Skeletal muscle tissue (tissue), 4 donors: ENCODE measurements around the gene LUC7L. TPM values are rescaled to one million over a fixed set of nuclear protein-coding genes. Genes with fewer than 3 reads are reported as not detected.

Source experiments
- H3K27ac ChIP-seq: one replicate; pipeline ENCODE4 v1.7.0; 2013; ENCODE audit warnings: mild to moderate bottlenecking, low read depth, low read length, inconsistent platforms
- H3K27me3 ChIP-seq, 3 donors: one replicate each; pipeline ENCODE4 v1.7.0; 2013; ENCODE audit warnings: low read length in 3 of 3; ENCODE audit not compliant: control insufficient read depth in 3 of 3, insufficient read depth in 3 of 3
- H3K36me3 ChIP-seq, 3 donors: one replicate each; pipeline ENCODE4 v1.7.0; 2013; ENCODE audit warnings: low read length in 3 of 3; ENCODE audit not compliant: control insufficient read depth in 3 of 3, insufficient read depth in 3 of 3
- H3K4me1 ChIP-seq, 3 donors: one replicate each; pipeline ENCODE4 v1.7.0; 2013; ENCODE audit warnings: low read length in 3 of 3, mild to moderate bottlenecking in 3 of 3; ENCODE audit not compliant: control insufficient read depth in 3 of 3, insufficient read depth in 3 of 3
- H3K4me3 ChIP-seq, 3 donors: one replicate each; pipeline ENCODE4 v1.7.0; 2013; ENCODE audit warnings: low read length in 3 of 3
- H3K9ac ChIP-seq, 3 donors: one replicate each; pipeline ENCODE4 v1.7.0; 2013; ENCODE audit warnings: low read length in 3 of 3, mild to moderate bottlenecking in 3 of 3, moderate library complexity in 2 of 3, low read depth in 1 of 3
- H3K9me3 ChIP-seq, 3 donors: one replicate each; pipeline ENCODE4 v1.7.0; 2013; ENCODE audit warnings: low read length in 3 of 3; ENCODE audit not compliant: control insufficient read depth in 3 of 3
- total RNA-seq: library from RNA; depleted of rRNA; stranded (reverse); fragments of >200 nt; gene quantifications from one replicate; pipeline ENCODE4 v1.2.3, GENCODE V29; 2014
- donor health status: Osteomylitis.

The LUC7L gene
- total RNA-seq, result 38.1 TPM

- Histone ChIP-seq H3K27ac (peak within 1 kb of the TSS; percentile 94), H3K9ac (peak within 1 kb of the TSS; percentile 95 to 97 (median 96)), H3K4me3 (peak within 1 kb of the TSS; percentile 77 to 96 (median 90)), H3K27me3 (no peaks in the 10 kb centered on the region), H3K36me3 (peaks cover 15 to 29% (median 21%) of the 10 kb centered on the region in 3 donors), H3K9me3 (no peaks in the 10 kb centered on the region), H3K4me1 (peaks cover 12 to 22% (median 17%) of the 10 kb centered on the region in 3 donors)
Observed at GRCh38 chr16:228852-229730, at the start of gene LUC7L. TSS of gene LUC7L (minus strand) at chr16:229449. CDS start at chr16:229339, 110 bp downstream.

- no peaks in the 10 kb centered on the region for H3K9me3 ChIP-seq
- no peak overlapping the region for H3K4me3 ChIP-seq
- H3K4me1 ChIP-seq, result peaks cover 10 to 16% (median 11%) of the 10 kb centered on the region in 3 donors
- H3K9ac ChIP-seq, result no peak overlapping the region
- H3K27me3 ChIP-seq, result peaks cover 24 to 36% (median 31%) of the 10 kb centered on the region in 3 donors
- H3K27ac ChIP-seq, result no peak overlapping the region
- no peaks in the 10 kb centered on the region for H3K36me3 ChIP-seq
Observed at GRCh38 chr16:278863-279366, 49.7 kb upstream of the LUC7L start.

GRCh38 chr16:276426-277077 lies 47.3 kb upstream of the LUC7L start:
- Histone ChIP-seq H3K36me3 (no peaks in the 10 kb centered on the region), H3K9ac (peak overlapping the region in 1 of 3 donors; percentile 3), H3K27me3 (peaks cover 25 to 38% (median 36%) of the 10 kb centered on the region in 3 donors), H3K9me3 (no peaks in the 10 kb centered on the region), H3K27ac (no peak overlapping the region), H3K4me3 (no peak overlapping the region), H3K4me1 (peaks cover 10 to 16% (median 11%) of the 10 kb centered on the region in 3 donors)

- Histone ChIP-seq H3K27me3 (peaks cover 21 to 31% (median 29%) of the 10 kb centered on the region in 3 donors), H3K9me3 (no peaks in the 10 kb centered on the region), H3K4me3 (peak within 1 kb of the TSS; percentile 43 to 68 (median 52)), H3K36me3 (no peaks in the 10 kb centered on the region), H3K27ac (no peak within 1 kb of the TSS), H3K4me1 (peaks cover 10 to 14% (median 11%) of the 10 kb centered on the region in 3 donors), H3K9ac (peak within 1 kb of the TSS in 2 of 3 donors; percentile 14 to 50)
Observed at GRCh38 chr16:275786-276232, 46.6 kb upstream of the LUC7L start, which contains the start of gene RGS11. TSS of gene RGS11 (minus strand) at chr16:275944. CDS start at chr16:275911, 33 bp downstream.

- H3K36me3 ChIP-seq, result no peaks in the 10 kb centered on the region
- H3K9me3 ChIP-seq, result no peaks in the 10 kb centered on the region
- H3K27me3 ChIP-seq, result peaks cover 24 to 29% (median 29%) of the 10 kb centered on the region in 3 donors
- peak overlapping the region in 2 of 3 donors; percentile 14 to 50 for H3K9ac ChIP-seq
- no peak overlapping the region for H3K27ac ChIP-seq
- H3K4me1 ChIP-seq, result peaks cover 10 to 12% (median 11%) of the 10 kb centered on the region in 3 donors
- peak overlapping the region; percentile 43 to 68 (median 52) for H3K4me3 ChIP-seq
Observed at GRCh38 chr16:275041-275641, 45.9 kb upstream of the LUC7L start.

- peaks cover 8 to 10% (median 8%) of the 10 kb centered on the region in 3 donors for H3K4me1 ChIP-seq
- H3K36me3 ChIP-seq, result no peaks in the 10 kb centered on the region
- H3K4me3 ChIP-seq, result no peak overlapping the region
- H3K9ac ChIP-seq, result no peak overlapping the region
- H3K27ac ChIP-seq, result no peak overlapping the region
- H3K27me3 ChIP-seq, result peaks cover 24 to 25% (median 25%) of the 10 kb centered on the region in 3 donors
- no peaks in the 10 kb centered on the region for H3K9me3 ChIP-seq
Observed at GRCh38 chr16:273547-274421, 44.5 kb upstream of the LUC7L start.

GRCh38 chr16:272633-273546 lies 43.6 kb upstream of the LUC7L start:
- Histone ChIP-seq H3K27me3 (peaks cover 22 to 25% (median 24%) of the 10 kb centered on the region in 3 donors), H3K27ac (no peak overlapping the region), H3K9me3 (no peaks in the 10 kb centered on the region), H3K4me1 (peaks cover 6 to 10% (median 8%) of the 10 kb centered on the region in 3 donors), H3K36me3 (no peaks in the 10 kb centered on the region), H3K9ac (no peak overlapping the region), H3K4me3 (no peak overlapping the region)

GRCh38 chr16:270381-271255 lies 41.4 kb upstream of the LUC7L start:
- Histone ChIP-seq H3K27ac (no peak overlapping the region), H3K4me3 (no peak overlapping the region), H3K9me3 (no peaks in the 10 kb centered on the region), H3K36me3 (peaks cover 0 to 7% (median 0%) of the 10 kb centered on the region in 3 donors), H3K27me3 (peaks cover 16 to 19% (median 18%) of the 10 kb centered on the region in 3 donors), H3K9ac (no peak overlapping the region), H3K4me1 (peaks cover 7 to 11% (median 11%) of the 10 kb centered on the region in 3 donors)
